Loucy (cell line): ENCODE measurements around the gene TNFRSF11A.

Source experiments
- H2AFZ ChIP-seq: fragments of 200-600 bp; sonication (generic); 2 replicates; pipeline ENCODE4 v1.6.0; 2016; ENCODE audit warnings: antibody characterized with exemption, mild to moderate bottlenecking, low read length, moderate library complexity
- H3F3A ChIP-seq: fragments of 200-600 bp; 2 replicates; pipeline ENCODE4 v1.6.0; 2016; ENCODE audit warnings: antibody characterized with exemption, low read depth, mild to moderate bottlenecking
- H3K27me3 ChIP-seq: fragments of 200-600 bp; sonication (generic); 2 replicates; pipeline ENCODE4 v1.6.1; 2014; ENCODE audit warnings: low read length, mild to moderate bottlenecking; ENCODE audit not compliant: insufficient read depth, poor library complexity, severe bottlenecking
- H3K36me3 ChIP-seq: fragments of 200-600 bp; sonication (generic); 2 replicates; pipeline ENCODE4 v1.6.1; 2016; ENCODE audit warnings: low read length; ENCODE audit not compliant: insufficient read depth
- H3K4me1 ChIP-seq: fragments of 200-600 bp; sonication (generic); 2 replicates; pipeline ENCODE4 v1.5.1; 2014; ENCODE audit warnings: low read length, mild to moderate bottlenecking; ENCODE audit not compliant: insufficient read depth, poor library complexity, severe bottlenecking
- H3K4me2 ChIP-seq: fragments of 200-600 bp; sonication (generic); 2 replicates; pipeline ENCODE4 v1.6.0; 2014; ENCODE audit warnings: antibody characterized with exemption, low read length, low read depth, mild to moderate bottlenecking; ENCODE audit not compliant: poor library complexity, severe bottlenecking
- H3K4me3 ChIP-seq: fragments of 200-600 bp; sonication (generic); 2 replicates; pipeline ENCODE4 v1.5.1; 2014; ENCODE audit warnings: low read length, mild to moderate bottlenecking, mixed read lengths; ENCODE audit not compliant: poor library complexity, severe bottlenecking
- H3K79me2 ChIP-seq: fragments of 200-600 bp; sonication (generic); 2 replicates; pipeline ENCODE4 v1.6.1; 2014; ENCODE audit warnings: low read length; ENCODE audit not compliant: insufficient read depth
- H3K9ac ChIP-seq: fragments of 200-600 bp; sonication (generic); 2 replicates; pipeline ENCODE4 v1.6.0; 2014; ENCODE audit warnings: mild to moderate bottlenecking, low read depth, low read length, moderate library complexity; ENCODE audit not compliant: poor library complexity, severe bottlenecking
- H3K9me2 ChIP-seq: fragments of 200-600 bp; sonication (generic); replicated peaks from 2 replicates; pipeline ENCODE4 v1.6.1; 2016; ENCODE audit warnings: low read depth, low read length, mixed read lengths
- H3K9me3 ChIP-seq: fragments of 200-600 bp; sonication (generic); 2 replicates; pipeline ENCODE4 v1.6.1; 2014; ENCODE audit warnings: mild to moderate bottlenecking, antibody characterized with exemption, low read length, low read depth; ENCODE audit not compliant: insufficient read depth
- H4K20me1 ChIP-seq: fragments of 200-600 bp; sonication (generic); 2 replicates; pipeline ENCODE4 v1.6.0; 2014; ENCODE audit warnings: antibody characterized with exemption, low read length, mild to moderate bottlenecking; ENCODE audit not compliant: insufficient read depth, poor library complexity, severe bottlenecking
- CTCF ChIP-seq: fragments of 200-600 bp; sonication (generic); conservative IDR thresholded peaks from 2 replicates; pipeline ENCODE4 v1.5.1; 2014; ENCODE audit warnings: mild to moderate bottlenecking, antibody characterized with exemption, low read length
- EZH2phosphoT487 ChIP-seq: fragments of 200-600 bp; IDR thresholded peaks from 2 replicates; pipeline ENCODE4 v1.6.1; 2018; ENCODE audit warnings: antibody characterized with exemption, mild to moderate bottlenecking, moderate library complexity, borderline replicate concordance

The TNFRSF11A gene

GRCh38 chr18:62300359-62300963 lies 24.6 kb upstream of the TNFRSF11A start:
- no peaks in the 10 kb centered on the region for H3F3A ChIP-seq
- H3K4me2 ChIP-seq: no peak overlapping the region
- TF ChIP-seq EZH2phosphoT487: no peak
- TF ChIP-seq CTCF: no peak
- no peak overlapping the region for H3K4me3 ChIP-seq
- H3K9ac ChIP-seq: no peak overlapping the region
- H3K36me3 ChIP-seq: peaks cover 60% of the 10 kb centered on the region
- H3K9me2 ChIP-seq: no peaks in the 10 kb centered on the region
- no peaks in the 10 kb centered on the region for H3K9me3 ChIP-seq
- H4K20me1 ChIP-seq: no peaks in the 10 kb centered on the region
- H3K79me2 ChIP-seq: no peaks in the 10 kb centered on the region
- no peaks in the 10 kb centered on the region for H3K4me1 ChIP-seq
- no peak overlapping the region for H2AFZ ChIP-seq
- H3K27me3 ChIP-seq: no peaks in the 10 kb centered on the region

- TF ChIP-seq CTCF: no peak
- no peak for TF ChIP-seq EZH2phosphoT487
- Histone ChIP-seq H3K79me2 (no peaks in the 10 kb centered on the region), H3K9me2 (no peaks in the 10 kb centered on the region), H4K20me1 (no peaks in the 10 kb centered on the region), H3K4me2 (no peak overlapping the region), H3K9me3 (no peaks in the 10 kb centered on the region), H3F3A (no peaks in the 10 kb centered on the region), H3K9ac (no peak overlapping the region), H2AFZ (no peak overlapping the region), H3K4me1 (no peaks in the 10 kb centered on the region), H3K4me3 (no peak overlapping the region), H3K36me3 (peaks cover 60% of the 10 kb centered on the region), H3K27me3 (no peaks in the 10 kb centered on the region)
Observed at GRCh38 chr18:62301322-62301721, 23.8 kb upstream of the TNFRSF11A start.

- TF ChIP-seq CTCF (no peak), EZH2phosphoT487 (no peak)
Observed at GRCh38 chr18:62312851-62313250, 12.3 kb upstream of the TNFRSF11A start.

More at GRCh38 chr18:62312851-62313250, 12.3 kb upstream of the TNFRSF11A start:
- Histone ChIP-seq H2AFZ (no peak overlapping the region), H3K9me2 (no peaks in the 10 kb centered on the region), H3K27me3 (no peaks in the 10 kb centered on the region), H3K9ac (no peak overlapping the region), H3F3A (no peaks in the 10 kb centered on the region), H3K4me1 (no peaks in the 10 kb centered on the region), H3K9me3 (no peaks in the 10 kb centered on the region), H3K36me3 (peaks cover 9% of the 10 kb centered on the region), H3K4me2 (no peak overlapping the region), H4K20me1 (no peaks in the 10 kb centered on the region), H3K4me3 (no peak overlapping the region), H3K79me2 (no peaks in the 10 kb centered on the region)
